ENCODE measurements around the gene OR2T5.
"Not testable (repeated sequence)": the region's sequence is repeated elsewhere in the genome, so short reads cannot be mapped to it uniquely, and the experiment has no call there.

Gene OR2T5

DNA sequence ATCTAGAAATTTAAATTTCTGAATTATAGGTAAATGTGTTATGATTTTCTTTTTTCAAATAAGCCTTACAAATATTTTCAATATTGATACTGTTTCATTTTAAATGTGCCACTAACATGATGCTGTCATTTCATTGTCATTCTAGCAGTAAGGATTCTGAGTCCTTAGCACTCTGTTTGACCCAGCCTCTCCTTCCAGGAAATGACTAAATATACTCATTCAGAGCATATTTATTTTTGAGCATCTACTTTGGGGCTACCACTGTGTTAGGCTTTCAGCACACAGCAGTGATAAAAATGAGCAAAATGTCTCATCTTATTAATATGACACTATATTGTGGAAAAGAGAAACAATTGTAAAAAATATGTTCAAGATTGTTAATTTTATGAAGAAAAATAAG, 21.8 kb downstream of the OR2T5 start:
- DNase-seq, result not testable (repeated sequence)

DNA sequence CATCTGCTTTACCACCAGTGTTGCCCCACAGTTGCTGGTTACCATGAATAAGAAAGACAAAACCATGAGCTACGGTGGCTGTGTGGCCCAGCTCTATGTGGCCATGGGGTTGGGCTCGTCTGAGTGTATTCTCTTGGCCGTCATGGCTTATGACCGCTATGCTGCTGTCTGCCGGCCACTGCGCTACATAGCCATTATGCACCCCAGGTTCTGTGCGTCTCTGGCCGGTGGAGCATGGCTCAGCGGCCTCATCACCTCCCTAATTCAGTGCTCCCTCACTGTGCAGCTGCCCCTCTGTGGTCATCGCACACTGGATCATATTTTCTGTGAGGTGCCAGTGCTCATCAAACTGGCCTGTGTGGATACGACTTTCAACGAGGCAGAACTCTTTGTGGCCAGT, 33.5 kb downstream of the OR2T5 start:
- DNase-seq, result no peak

GRCh38 chr1:248537449-248537848, 49.1 kb downstream of the OR2T5 start:
- DNase-seq, result not testable (repeated sequence)

All from kidney glomerular epithelial cell (primary cell).